ENCODE data around the gene SMURF1. TPM values are rescaled to one million over a fixed set of nuclear protein-coding genes. Genes with fewer than 3 reads are reported as not detected.

Gene SMURF1
- total and polyA plus RNA-seq, 2 donors (not counting 1 experiment from before 2014, with no cell fraction given) = 17.2 to 18.7 TPM

DNA sequence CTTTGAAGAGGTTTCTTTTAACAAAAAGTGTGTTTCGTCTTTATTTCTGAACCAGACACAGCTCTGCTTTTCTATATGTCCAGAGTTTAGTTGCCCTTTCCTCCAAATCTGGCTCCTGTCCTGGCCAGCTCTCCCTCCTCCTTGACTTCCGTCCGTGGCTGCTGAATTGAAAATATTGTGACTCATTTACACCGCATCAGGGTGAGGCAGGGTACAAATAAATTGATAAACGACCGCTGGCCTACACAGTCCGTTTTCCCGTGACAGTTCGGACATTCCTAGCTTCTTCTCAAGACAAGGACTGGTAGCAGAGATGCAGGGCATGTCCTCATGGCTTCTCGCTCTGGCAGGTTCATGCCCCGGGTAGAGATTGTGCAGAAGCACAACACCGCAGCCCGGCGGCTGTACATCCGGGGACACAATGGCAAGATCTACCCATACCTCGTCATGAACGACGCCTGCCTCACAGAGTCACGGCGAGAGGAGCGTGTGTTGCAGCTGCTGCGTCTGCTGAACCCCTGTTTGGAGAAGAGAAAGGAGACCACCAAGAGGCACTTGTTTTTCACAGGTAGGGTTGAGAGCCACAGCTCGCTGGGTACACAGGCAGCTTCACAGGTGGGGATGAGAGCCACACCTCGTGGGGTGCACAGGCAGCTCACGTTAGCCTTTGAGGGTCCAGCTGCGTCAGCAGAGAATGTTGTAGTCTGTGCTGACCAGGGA lies 139.0 kb downstream of the SMURF1 start:
- peak in 1 of 2 donors; percentile 58 for DNase-seq (ENCODE audit: low read depth in 2 of 2)
- H3K36me3 ChIP-seq (ENCODE audit: control insufficient read depth, insufficient read depth, low read length) = peaks cover 35% of the 10 kb centered on the region
- H3K27ac ChIP-seq (ENCODE audit: insufficient read depth, low read length) = no peak overlapping the region
- no peaks in the 10 kb centered on the region for H4K20me1 ChIP-seq (ENCODE audit: control insufficient read depth, extremely low read depth, insufficient read depth, low read length)
- H3K79me2 ChIP-seq (ENCODE audit: control insufficient read depth, insufficient read depth, low read length) = no peaks in the 10 kb centered on the region
- H3K27me3 ChIP-seq (ENCODE audit: control insufficient read depth, insufficient read depth, low read length) = no peaks in the 10 kb centered on the region
- TF ChIP-seq EZH2 (IDR thresholded peaks at IDR 0.05; ENCODE audit: low read length, missing control alignments) = no peak
- TF ChIP-seq, protein P1, sequence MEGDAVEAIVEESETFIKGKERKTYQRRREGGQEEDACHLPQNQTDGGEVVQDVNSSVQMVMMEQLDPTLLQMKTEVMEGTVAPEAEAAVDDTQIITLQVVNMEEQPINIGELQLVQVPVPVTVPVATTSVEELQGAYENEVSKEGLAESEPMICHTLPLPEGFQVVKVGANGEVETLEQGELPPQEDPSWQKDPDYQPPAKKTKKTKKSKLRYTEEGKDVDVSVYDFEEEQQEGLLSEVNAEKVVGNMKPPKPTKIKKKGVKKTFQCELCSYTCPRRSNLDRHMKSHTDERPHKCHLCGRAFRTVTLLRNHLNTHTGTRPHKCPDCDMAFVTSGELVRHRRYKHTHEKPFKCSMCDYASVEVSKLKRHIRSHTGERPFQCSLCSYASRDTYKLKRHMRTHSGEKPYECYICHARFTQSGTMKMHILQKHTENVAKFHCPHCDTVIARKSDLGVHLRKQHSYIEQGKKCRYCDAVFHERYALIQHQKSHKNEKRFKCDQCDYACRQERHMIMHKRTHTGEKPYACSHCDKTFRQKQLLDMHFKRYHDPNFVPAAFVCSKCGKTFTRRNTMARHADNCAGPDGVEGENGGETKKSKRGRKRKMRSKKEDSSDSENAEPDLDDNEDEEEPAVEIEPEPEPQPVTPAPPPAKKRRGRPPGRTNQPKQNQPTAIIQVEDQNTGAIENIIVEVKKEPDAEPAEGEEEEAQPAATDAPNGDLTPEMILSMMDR (conservative IDR thresholded peaks at IDR 0.05 in 1 of 2, IDR thresholded peaks at IDR 0.05 in 1 of 2; ENCODE audit: low read depth in 1 of 2, low read length in 2 of 2) = no peak
- no peaks in the 10 kb centered on the region for H3K4me1 ChIP-seq (ENCODE audit: control insufficient read depth, extremely low read depth, insufficient read depth, low read length)
- H3K9ac ChIP-seq (ENCODE audit: insufficient read depth, low read length) = no peak overlapping the region
- H3K4me2 ChIP-seq (ENCODE audit: extremely low read depth, insufficient read depth, low read length) = no peak overlapping the region
- H2AFZ ChIP-seq (ENCODE audit: low read length) = no peak overlapping the region
- H3K9me3 ChIP-seq (ENCODE audit: control insufficient read depth, insufficient read depth, low read depth, low read length) = no peaks in the 10 kb centered on the region
- no peak overlapping the region for H3K4me3 ChIP-seq (replicated peaks in 1 of 4; ENCODE audit: control extremely low read depth in 1 of 4, insufficient read depth in 1 of 4, low read depth in 3 of 4, low read length in 4 of 4)

DNA sequence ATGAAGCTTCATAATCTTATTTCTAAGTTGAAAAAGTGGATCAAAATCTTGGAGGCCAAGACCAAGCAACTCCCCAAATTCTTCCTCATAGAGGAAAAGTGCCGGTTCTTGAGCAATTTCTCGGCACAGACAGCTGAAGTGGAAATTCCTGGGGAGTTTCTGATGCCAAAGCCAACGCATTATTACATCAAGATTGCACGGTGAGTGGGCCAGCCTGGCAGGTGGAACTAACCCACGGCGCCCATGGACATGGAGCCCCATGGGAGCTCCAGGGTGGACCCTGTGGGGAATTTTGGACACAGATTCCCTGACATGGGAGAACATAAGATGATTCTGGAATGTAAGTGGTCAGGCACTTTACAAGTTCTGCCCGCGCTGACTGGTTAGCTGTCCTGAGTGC lies 139.7 kb downstream of the SMURF1 start:
- H3K36me3 ChIP-seq (ENCODE audit: control insufficient read depth, insufficient read depth, low read length) = peaks cover 35% of the 10 kb centered on the region
- no peaks in the 10 kb centered on the region for H3K4me1 ChIP-seq (ENCODE audit: control insufficient read depth, extremely low read depth, insufficient read depth, low read length)
- no peak overlapping the region for H3K4me2 ChIP-seq (ENCODE audit: extremely low read depth, insufficient read depth, low read length)
- H3K27me3 ChIP-seq (ENCODE audit: control insufficient read depth, insufficient read depth, low read length) = no peaks in the 10 kb centered on the region
- no peak for TF ChIP-seq EZH2 (IDR thresholded peaks at IDR 0.05; ENCODE audit: low read length, missing control alignments)
- TF ChIP-seq, protein P1 (conservative IDR thresholded peaks at IDR 0.05 in 1 of 2, IDR thresholded peaks at IDR 0.05 in 1 of 2; ENCODE audit: low read depth in 1 of 2, low read length in 2 of 2) = no peak
- H3K79me2 ChIP-seq (ENCODE audit: control insufficient read depth, insufficient read depth, low read length) = no peaks in the 10 kb centered on the region
- no peaks in the 10 kb centered on the region for H4K20me1 ChIP-seq (ENCODE audit: control insufficient read depth, extremely low read depth, insufficient read depth, low read length)
- no peaks in the 10 kb centered on the region for H3K9me3 ChIP-seq (ENCODE audit: control insufficient read depth, insufficient read depth, low read depth, low read length)
- no peak overlapping the region for H2AFZ ChIP-seq (ENCODE audit: low read length)
- DNase-seq (ENCODE audit: low read depth in 2 of 2) = peak in 1 of 2 donors; percentile 69
- no peak overlapping the region for H3K4me3 ChIP-seq (replicated peaks in 1 of 4; ENCODE audit: control extremely low read depth in 1 of 4, insufficient read depth in 1 of 4, low read depth in 3 of 4, low read length in 4 of 4)
- H3K27ac ChIP-seq (ENCODE audit: insufficient read depth, low read length) = no peak overlapping the region
- no peak overlapping the region for H3K9ac ChIP-seq (ENCODE audit: insufficient read depth, low read length)

DNA sequence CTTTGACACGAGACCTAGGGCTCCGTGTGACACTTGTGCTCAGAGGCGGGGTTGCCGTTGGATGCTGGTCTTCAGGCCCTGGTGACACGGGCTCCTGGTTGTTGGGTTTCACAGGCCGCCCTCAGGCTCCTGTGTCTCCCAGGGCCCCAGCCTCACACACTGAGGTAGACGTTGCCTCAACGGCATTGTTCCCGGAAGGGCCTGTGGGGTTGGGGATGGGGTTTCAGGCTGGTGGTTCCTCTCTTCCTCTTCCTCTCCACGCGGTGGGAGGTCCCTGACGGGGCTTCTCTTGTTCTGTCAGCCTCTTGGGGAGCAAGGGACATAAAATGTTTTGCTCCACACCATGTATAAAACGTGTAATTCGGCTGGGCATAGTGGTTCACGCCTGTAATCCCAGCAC lies 140.5 kb downstream of the SMURF1 start:
- Histone ChIP-seq H2AFZ (ENCODE audit: low read length) (no peak overlapping the region), H3K4me3 (replicated peaks in 1 of 4; ENCODE audit: control extremely low read depth in 1 of 4, insufficient read depth in 1 of 4, low read depth in 3 of 4, low read length in 4 of 4) (no peak overlapping the region), H3K4me1 (ENCODE audit: control insufficient read depth, extremely low read depth, insufficient read depth, low read length) (no peaks in the 10 kb centered on the region), H3K79me2 (ENCODE audit: control insufficient read depth, insufficient read depth, low read length) (no peaks in the 10 kb centered on the region), H3K4me2 (ENCODE audit: extremely low read depth, insufficient read depth, low read length) (no peak overlapping the region), H3K36me3 (ENCODE audit: control insufficient read depth, insufficient read depth, low read length) (peaks cover 31% of the 10 kb centered on the region), H4K20me1 (ENCODE audit: control insufficient read depth, extremely low read depth, insufficient read depth, low read length) (no peaks in the 10 kb centered on the region), H3K9me3 (ENCODE audit: control insufficient read depth, insufficient read depth, low read depth, low read length) (no peaks in the 10 kb centered on the region), H3K9ac (ENCODE audit: insufficient read depth, low read length) (no peak overlapping the region), H3K27me3 (ENCODE audit: control insufficient read depth, insufficient read depth, low read length) (no peaks in the 10 kb centered on the region), H3K27ac (ENCODE audit: insufficient read depth, low read length) (no peak overlapping the region)
- TF ChIP-seq, protein P1 (conservative IDR thresholded peaks at IDR 0.05 in 1 of 2, IDR thresholded peaks at IDR 0.05 in 1 of 2; ENCODE audit: low read depth in 1 of 2, low read length in 2 of 2) = no peak
- TF ChIP-seq EZH2 (IDR thresholded peaks at IDR 0.05; ENCODE audit: low read length, missing control alignments) = no peak
- no peak for DNase-seq (ENCODE audit: low read depth in 2 of 2)
